M059J (cell line): Measurements from ENCODE around the gene TMEM54. TPM values are rescaled to one million over a fixed set of nuclear protein-coding genes. Genes with fewer than 3 reads are reported as not detected.

Source experiments
- DNase-seq: peaks from one replicate; pipeline ENCODE4 v3.0.0-alpha.2; 2012; ENCODE audit warnings: low read depth
- total RNA-seq: library from RNA; depleted of rRNA; stranded (reverse); fragments of >200 nt; shearing (Covaris generic); gene quantifications from 2 replicates; pipeline ENCODE4 v1.2.3, GENCODE V29; 2014

Gene TMEM54
- total RNA-seq, 1 experiment from 2014 or later = 68.7 TPM

DNA sequence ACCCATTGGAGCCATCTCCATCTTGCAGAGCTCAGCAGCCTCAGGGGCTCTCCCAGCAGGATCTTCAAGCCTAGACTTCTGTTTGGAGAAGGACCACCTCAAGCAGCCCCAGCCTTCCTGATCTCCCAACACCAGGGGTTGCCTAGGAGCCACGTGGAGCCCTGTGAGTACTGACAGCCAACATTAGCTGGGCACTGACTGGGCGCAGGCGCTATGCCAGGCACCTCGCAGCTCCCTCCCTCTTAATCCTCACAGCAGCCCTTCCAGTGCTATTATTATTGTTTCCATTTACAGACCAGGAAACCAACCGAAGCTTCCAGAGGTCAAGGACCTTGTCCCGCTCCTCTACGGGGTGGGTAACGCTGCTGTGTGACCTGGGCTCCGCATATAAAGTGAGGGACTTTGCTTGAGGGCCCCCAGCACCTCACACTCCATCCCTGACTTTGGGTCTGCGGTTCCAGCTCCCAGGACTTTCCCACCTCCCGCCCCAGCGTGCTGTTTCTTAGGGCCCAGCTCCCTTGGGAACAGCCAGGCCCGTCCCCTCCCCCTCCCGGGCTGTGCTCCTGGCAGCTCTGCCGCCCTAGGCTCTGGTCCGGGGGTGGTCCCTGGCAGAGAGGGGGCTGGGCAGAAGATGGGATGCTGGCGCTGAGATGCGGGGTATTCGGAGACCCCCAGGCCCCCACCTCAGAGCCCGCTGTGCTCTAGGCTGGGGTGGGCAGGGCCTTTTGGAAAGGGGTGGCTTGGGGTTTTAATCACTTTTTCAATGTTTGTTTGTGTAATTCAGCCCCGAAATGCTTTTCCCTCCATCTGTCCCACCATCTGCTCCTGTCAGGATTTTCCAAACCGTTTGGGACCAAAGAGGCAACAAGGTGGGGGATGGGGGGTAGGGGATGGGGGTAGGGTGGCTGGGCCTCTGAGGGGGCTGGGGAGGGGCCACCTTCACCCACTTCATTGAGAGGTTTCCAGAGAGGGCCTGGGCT, 19.0 kb downstream of the TMEM54 start:
- DNase-seq = no peak

DNA sequence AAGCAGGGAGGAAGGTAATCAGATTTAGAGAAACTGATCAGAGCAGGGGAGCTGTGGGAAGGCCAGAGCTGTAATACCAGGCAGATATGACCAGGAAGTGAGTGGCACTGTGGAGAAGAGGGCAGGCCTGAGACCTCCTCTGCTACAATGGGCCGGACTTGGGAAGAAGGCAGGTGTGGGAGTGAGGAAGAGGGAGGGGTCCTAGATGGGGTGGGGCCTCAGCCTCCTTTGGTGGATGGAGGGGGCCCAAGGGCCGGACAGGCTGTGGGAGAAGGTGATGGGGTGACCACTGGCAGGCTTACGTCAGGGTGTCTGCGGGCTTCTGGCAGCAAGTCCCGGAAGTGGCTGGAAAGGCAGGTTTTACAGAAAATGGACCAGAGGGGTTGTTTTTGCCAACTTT, 19.9 kb downstream of the TMEM54 start:
- no peak for DNase-seq

DNA sequence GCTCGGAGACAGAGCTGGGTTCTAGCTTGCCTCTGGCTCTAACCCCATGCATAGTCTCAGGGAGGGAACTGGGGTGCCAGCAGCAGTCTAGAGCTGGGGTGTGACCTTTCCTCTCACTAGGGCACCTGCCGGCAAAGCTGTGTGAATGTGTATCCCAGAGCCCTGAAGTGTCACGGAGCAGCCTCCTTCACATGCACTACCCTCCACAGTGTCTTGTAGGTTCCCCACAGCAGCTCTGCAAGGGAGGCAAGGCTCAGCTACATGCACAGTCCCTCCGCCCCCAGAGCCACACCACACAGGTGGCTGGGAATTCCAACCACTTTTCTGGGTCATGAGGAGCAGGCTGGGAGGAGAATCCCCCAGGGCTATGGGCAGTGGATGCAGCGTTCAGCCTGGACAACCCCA, 22.6 kb downstream of the TMEM54 start:
- no peak for DNase-seq

DNA sequence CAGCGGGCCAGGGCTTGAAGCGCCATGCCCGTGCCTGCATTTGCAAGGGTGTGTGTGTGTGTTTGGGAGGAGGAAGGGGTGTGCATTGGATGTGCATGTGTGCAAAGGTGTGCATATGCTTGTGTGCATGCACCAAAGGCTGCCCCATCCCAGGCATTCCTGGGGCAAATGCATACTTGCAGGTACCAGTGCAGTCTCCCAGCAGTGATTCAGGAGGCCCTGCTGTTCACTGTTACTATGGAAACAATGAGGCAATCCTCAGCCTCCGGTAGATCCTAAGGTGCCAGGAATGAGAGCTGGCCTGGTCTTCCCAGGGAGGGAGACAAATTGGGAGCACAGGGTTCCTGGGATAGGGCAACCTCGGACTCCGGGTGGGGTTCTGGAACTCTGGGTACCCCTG, 23.0 kb downstream of the TMEM54 start:
- peak; percentile 66 for DNase-seq

DNA sequence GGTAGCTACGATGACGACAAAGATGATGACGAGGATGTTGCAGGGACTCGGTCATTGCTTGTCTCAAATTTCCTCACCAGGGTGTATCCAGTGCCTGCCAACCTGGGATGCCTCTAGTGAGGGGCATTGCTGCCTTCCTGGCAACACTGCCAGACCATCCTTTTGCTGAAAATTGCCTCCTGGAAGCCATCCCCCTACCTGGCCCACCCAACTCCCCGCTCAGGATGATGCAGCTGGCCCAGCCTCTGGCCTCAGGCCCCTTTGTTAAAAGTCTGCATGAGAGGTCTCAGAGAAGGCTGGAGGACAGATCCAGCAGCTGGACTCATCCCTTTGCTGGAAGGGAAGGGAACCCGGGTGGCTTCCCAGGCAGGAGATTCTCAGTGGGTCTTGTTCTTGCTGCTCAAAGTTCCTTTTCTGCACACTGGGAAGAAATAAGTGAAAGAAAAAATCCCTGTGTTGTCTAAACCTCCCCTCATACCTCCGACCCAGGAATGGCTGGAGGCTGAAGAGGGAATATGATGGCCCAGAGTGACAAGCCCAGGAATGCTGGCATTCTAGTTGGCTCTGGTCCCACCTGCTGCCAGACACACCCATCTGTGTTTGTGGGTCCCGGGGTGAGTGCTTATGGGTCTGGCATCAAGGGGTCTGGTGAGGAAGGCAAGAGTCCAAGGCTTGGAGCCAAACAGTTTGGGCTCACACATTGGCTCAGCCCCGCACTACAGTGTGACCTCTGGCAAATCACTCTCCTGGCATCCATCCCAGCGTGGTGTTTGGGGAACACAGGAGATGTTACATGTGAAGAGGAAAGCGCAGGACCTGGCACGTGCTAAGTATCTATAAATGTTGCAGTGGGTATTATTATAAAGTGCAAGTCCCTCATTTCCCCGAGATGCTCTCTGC, 23.7 kb downstream of the TMEM54 start:
- no peak for DNase-seq

DNA sequence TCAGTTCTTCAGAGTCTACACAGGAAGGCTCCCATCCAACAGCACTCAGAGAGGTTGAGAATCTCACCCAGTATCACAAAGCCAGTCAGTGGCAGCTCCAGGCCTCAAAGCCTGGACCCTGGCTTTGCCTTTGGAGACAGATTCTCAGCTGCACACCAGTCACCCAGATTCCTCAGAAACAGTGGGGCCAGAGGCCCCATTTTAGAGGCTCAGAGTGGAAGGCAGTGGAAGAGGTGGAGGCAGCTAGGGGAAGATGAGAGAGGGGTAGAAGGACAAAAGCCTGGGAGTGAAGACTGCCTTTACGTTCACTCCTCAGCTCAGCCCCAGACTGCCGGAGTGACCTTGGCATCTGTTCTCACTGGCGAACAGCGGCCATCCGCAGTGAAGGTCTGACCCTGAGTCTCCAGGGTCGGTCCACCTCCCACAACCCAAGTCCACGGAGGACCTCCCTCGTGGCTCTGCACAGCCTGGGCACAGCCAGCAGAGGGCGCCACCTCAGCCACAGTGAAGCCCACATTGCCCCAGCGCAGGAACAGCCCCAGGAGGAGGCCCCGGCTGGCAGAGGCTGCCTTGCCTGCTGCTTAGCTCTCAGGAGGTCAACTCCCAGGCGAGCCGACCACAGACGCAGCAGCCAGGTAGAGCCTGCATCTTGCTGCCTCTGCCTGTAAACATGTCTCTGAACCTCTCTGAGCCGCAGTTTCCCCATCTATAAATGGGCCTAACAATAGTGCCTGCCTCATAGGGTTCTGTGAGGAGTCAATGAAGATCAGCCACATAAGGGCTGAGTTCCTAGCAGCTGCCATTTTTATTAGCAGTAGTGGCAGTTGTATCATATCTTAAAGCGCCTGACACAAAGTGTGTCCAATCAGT, 24.6 kb downstream of the TMEM54 start:
- DNase-seq = peak; percentile 33

DNA sequence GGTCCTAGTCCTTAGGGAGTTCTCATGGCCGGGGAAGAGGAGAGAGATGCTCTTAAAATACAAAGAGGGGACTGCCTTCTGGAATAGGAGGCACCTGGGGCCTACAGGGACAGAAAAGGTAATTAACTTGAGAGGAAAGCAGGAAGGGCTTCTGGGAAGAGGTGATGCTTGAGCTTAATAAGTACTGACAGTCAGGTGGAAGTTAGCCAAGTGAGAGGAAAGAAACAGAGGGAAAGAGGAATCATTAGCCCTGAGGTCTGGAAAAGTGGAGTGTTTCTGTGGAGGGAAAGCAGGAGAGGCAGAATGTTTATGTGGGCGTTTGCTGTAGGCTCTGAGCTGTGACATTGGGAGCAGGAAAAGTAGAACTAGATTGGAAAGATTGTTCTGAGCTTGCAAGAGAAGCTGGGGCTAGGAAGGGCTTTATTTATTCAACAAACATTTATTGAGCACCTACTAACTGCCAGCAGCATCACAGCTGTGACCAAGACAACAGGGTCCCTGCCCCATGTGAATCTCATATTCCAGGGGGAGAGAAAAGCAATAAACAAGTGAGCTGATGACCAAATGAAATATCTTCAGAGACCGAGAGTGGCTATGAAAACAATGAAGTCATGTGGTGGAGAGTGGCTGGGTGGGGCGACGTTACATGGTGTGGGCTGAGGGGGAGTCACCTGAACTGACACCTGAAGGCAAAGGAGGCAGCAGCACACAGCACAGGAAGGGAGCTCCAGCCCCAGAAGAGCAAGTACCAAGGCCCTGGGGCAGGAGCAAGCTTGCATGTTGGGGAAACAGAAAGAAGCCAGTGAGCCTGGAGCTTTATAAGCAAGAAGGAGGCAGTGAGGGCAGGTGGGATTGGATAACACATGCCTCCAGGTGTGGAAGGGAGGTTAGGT, 26.1 kb downstream of the TMEM54 start:
- no peak for DNase-seq

DNA sequence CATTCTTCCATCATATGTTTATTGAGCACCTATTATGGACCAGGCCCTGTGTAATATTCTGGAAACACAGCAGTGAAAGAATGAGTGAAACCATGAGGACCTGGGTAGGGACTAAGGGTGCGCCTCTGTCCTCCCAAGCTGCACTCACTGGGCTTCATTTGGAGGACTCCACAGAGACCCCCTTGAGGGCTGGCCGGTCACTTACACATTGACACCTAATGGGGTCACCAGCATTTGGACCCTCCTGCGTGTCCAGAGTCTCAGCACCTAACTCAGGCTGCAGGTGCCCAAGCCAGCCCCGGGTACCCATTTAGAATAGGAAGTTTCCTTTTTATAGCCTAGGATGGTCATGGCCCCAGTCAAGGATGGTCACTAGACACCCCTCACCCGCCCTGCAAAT, 27.7 kb downstream of the TMEM54 start:
- no peak for DNase-seq

DNA sequence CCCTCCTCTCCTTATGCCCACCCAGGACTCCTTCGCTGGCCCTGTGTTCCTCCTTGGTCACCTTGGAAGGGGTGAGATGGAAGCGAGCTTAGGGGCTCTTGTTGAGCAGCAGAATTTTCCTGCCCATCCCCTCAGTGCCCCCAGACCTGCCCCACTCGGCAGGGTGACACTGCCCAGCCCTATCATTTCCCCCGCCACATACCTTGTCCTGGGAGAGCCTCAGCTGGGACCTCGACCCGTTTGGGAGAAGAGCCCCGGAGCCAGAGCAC, 29.1 kb downstream of the TMEM54 start:
- no peak for DNase-seq

DNA sequence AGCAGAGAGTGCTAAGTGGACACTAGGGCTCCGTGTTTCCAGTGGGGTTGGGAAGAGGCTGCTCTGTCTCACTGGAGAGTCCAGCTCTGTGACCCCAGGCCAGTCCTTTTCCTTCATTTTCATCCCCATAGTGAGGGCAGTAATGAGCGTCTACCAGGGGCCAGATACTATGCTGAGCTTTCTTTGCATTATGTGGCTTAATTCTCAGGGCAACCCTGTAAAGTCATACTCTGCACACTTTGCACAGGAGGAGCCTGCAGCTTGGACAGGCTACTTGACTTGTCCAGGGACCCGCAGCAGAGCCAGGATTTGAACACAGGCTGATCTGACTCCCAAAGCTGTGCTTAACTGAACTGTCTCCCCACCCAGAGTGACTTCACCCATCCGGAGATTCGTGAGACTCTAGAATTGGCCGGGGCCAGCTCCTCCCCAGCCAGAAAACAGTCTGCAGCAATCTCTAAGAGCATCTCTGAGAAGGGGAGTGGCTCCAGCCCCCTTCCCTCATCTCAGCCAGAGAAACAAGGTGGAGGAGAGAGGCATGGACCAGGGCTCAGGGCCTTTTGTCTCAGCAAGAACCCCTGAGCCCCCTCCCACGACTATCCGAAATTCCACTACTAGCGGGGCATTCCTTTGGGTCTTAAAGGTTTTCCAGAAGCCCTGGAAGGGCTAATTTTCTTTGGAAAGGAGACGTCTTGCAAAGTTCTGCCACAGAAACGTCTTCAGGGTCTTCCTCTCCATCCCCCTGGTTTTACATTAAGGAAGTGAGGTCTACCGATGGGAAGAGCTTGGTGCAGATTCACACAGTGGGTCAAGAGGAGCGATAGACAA, 29.6 kb downstream of the TMEM54 start:
- DNase-seq = peak; percentile 16

DNA sequence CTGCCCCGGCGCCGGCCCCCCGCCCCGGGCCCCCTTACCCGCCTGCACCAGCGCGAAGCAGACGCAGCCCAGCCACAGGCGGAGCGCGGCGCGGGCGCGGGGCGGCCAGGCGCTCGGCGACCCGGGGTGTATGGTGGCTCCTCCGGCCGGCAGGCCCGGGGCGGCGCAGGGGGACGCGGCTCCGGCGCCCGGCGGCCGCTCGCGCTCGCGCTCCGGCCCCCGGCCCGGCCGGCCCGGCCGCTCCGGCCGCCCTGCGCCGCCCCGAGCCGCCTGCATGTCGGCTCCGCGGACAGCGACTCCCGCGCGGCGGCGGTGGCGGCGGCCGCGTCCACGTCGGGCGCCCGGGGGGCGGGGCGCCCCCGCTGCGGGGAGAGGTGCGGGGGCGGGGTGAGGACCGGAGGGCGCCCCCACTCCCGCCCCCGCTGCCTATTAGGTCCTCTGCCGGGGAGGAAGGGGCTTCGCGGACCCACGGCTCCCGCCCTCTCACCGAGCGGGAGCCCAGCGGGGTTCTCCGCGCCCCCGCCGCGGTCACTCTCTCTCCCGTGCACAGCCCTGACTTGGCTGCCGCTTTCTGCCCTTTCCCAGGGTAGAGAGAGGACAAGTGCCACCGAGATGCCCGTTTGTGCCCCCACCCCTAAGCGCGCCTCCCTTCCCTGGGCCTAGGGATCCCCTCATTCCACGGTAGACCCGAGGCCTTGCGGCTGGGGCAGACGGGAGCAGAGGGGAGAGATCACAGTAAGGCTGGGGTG, 30.4 kb downstream of the TMEM54 start, which contains the start of gene FNDC5:
Gene FNDC5 (minus strand): TSS at position 298 of the 749 bp plus-strand sequence.
- DNase-seq = peak; percentile 42

DNA sequence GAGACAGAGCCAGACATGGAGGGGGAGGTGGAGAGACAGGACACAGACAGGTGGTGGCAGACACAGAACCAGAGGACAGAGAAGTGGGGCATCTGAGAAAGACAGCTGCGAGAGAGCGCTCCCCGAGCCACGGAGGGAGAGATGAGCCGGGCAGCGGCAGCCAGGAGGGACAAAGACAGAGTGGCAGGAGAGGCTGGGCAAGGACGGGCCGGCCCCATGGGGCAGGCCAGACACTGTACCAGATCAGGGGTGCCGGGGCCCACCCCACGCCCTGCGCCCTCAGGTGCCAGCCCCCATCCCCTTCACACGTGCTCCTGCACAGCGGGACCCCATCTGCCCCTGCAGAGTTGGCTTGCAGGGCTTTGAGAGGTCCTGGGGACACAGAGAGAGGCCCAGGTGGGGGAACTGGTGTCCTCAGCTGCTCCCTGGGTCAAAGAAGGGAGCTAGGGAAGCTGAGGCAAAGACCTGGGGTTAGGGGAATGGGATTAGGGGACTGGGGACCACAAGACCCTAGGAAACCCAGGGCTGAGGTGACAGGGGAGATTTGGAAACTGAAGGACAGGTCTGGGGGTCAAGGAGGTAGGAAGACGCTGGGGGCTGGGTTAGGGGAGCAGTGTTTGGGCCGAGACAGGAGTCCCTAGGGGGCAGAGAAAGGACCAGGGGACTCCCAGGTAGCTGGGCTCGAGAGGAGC, 31.1 kb downstream of the TMEM54 start:
- no peak for DNase-seq

DNA sequence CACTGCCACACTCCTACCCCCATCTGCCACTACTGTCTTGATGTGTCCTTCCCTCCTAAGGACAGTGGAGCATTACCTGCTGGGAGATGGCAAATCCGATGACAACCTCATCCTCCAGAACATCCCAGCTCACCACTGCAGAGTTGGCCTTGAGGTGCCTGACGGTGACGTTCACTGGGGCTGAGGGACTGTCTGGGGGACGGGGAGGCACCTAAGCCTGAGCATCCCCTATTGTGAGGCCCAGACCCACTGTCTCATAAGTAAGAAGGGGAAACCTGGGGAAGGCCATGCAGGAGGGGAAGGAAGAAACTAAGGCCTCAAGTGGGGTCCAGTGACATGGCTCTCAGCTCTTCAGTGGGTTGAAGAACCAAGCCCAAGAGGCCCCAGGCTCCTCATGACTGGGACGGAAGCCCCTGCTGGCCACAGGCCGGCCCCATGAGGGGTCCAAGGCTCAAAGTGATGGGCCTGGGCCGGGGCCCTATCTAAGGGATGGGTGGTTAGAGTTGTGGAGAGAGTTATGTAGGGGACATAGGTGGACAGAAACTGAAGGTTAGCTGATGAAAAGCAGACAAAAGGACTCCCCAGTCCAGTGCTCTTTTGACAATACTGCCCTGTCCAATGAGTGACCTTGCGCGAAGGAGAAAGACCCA, 32.3 kb downstream of the TMEM54 start:
- DNase-seq = no peak

DNA sequence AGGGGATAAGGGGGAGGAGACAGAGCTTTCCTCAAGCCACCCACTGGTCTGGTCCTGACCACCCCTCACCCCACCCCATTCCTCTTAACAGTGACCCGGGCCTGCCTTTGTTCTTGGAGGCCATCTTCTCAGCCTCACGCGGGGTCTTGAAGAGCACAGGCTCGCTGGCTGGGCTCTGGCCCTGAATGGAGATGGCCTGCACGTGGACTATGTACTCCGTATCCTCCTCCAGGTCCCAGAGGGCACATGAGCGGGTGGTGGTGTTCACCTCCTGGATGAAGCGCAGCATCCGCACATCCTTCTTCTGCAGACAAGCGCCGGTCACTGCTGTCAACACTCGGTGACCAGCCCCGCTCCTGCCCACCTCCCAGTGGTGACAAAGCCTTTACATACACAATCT, 33.1 kb downstream of the TMEM54 start:
- DNase-seq = no peak

DNA sequence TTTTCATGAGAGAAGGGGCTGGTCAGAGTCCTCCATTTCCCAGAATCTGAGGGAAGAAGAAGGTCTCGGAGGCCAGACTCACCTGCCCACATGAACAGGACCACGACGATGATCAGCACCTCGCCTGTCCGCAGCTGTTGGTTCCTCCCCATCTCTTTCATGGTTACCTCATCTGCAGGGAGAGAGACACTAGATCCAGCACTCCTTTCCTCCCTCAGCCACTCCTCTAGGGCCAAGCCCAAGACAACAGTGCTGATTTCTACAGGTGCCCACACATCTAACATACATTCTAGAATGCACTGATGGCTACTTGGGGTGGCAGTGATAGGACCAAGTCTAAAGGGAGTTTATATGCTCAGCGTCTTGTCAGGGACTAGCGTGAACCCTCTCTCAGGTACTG, 33.5 kb downstream of the TMEM54 start:
- no peak for DNase-seq

DNA sequence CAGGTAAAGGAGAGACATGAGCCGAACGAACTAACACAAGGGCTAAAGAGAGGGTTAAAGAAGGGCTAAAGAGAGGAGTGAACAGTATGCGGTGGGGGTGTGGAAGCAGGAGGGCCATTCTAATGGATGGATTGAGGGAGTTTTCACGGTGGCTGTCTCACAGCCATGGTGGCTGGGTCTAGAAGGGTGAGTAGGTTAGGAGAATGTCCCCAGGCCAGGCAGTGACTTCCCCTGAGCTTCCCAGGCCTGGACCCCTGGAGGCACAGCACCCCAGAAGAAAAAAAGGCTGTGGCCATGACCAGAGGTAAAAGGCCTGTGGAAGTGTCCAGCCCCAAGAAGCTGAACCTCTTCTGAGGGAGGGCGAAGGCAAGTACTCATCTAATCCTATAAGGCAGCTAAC, 34.0 kb downstream of the TMEM54 start:
- no peak for DNase-seq

DNA sequence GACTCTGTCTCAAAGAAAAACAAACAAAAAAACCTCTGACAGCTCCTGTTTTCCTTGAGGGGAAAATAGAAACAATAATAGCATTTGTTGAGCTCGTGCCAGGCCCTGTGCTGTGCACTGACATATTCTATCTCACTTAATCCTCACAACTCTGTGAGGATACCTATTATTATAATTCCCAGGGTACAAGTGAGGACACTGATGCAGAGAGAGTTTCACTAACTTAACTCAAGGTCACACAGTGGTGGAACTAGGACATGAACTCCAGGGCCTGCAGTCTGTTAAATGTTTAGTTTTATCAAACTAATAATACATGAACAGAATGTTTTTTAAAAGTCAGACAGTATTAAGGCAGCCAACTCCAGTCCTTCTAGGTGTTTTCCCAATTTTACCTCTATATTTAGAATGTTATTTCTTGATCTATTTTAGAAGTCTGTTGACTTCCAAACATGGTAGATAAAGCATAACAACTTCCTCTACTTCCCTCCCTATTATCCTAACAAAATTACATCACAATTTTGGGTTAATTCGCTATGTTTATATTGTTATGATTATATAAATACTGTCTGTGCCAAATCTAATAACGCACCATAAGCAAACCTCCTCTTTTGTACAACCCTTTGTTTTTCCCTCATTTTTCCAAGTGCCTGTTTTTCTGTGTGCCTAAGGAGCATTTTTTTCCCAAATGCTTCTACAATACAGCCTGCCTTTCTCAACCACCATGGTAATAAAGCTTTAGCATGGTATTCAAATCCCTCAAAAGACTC, 35.4 kb downstream of the TMEM54 start:
- DNase-seq = no peak
